ENCODE results near the gene HACD3. TPM values are rescaled to one million over a fixed set of nuclear protein-coding genes. Genes with fewer than 3 reads are reported as not detected.

HACD3 gene
- total RNA-seq, 4 donors from 2014 or later: 14.7 to 53.2 (median 32.9) TPM

GRCh38 chr15:65621638-65622037 is 91.4 kb downstream of the HACD3 start, which contains the start of gene SLC24A1:
Gene SLC24A1 (plus strand): TSS chr15:65621938. CDS start chr15:65624081, 2,143 bp downstream.
- H3K27me3 ChIP-seq: no peaks in the 10 kb centered on the region
- no peak for DNase-seq
- H3K4me1 ChIP-seq: no peaks in the 10 kb centered on the region
- H3K27ac ChIP-seq: no peak within 1 kb of the TSS
- no peak for TF ChIP-seq POLR2A (IDR thresholded peaks at IDR 0.05)
- no peak for TF ChIP-seq CTCF (IDR thresholded peaks at IDR 0.05)
- WGBS, 2 donors: 94 to 96% methylated on average over 3 to 4 of the region's 6 CpGs
- no peaks in the 10 kb centered on the region for H3K9me3 ChIP-seq
- intact Hi-C loops (cut with DNase I): no loop called here
- H3K36me3 ChIP-seq: peaks cover 0 to 32% (median 0%) of the 10 kb centered on the region in 3 donors
- H3K4me3 ChIP-seq: no peak within 1 kb of the TSS

DNA sequence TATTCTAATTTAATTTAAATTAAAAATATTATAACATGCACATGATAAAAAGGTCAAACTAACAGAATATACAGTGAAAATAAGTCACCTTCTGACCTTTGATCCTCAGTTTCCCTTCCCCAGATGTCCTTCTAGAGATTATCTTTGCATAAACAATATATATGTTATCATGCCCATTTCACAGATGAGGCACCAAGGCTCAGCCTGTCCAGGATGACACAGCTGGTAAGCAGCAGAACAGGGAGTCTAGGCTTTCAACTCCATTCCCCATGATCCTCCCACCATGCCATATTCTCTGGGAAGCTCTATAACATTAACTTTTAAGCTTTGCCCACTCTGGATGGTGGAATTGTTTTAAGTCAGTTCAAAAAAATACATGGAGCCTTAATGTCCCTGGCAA is 92.8 kb downstream of the HACD3 start:
- Histone ChIP-seq H3K4me3 (no peak overlapping the region), H3K36me3 (peaks cover 0 to 36% (median 0%) of the 10 kb centered on the region in 3 donors), H3K27me3 (no peaks in the 10 kb centered on the region), H3K27ac (no peak overlapping the region), H3K4me1 (no peaks in the 10 kb centered on the region), H3K9me3 (no peaks in the 10 kb centered on the region)
- TF ChIP-seq POLR2A (IDR thresholded peaks at IDR 0.05) (no peak), CTCF (IDR thresholded peaks at IDR 0.05) (no peak)
- no peak for DNase-seq
- intact Hi-C loops (cut with DNase I): no loop called here

DNA sequence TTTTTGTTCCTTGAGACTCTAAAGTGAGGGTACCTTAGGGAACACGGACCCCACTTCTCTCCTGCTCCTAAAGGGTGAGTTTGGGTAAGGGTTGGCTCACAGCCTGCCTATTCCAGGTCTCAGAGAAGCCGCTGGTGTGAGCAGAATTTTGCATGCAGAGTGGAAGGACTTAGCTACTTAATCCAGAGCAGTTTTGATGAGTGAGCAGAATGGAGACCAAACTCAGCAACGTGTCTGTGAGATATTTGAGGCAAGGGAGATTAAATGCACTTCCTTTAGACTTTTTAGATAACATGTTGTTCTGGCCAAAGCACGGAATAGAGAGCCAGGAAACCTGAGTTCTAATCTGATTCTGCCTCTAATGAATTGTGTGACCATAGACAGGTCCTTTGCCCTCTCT is 96.6 kb downstream of the HACD3 start:
- no peak for TF ChIP-seq CTCF (IDR thresholded peaks at IDR 0.05)
- TF ChIP-seq POLR2A (IDR thresholded peaks at IDR 0.05): no peak
- 66 to 69% methylated on average over 3 to 4 of the region's 4 CpGs for WGBS, 2 donors
- intact Hi-C loops (cut with DNase I): no loop called here
- H3K27me3 ChIP-seq: no peaks in the 10 kb centered on the region
- peaks cover 0 to 36% (median 0%) of the 10 kb centered on the region in 3 donors for H3K36me3 ChIP-seq
- no peaks in the 10 kb centered on the region for H3K4me1 ChIP-seq
- no peak overlapping the region for H3K4me3 ChIP-seq
- H3K9me3 ChIP-seq: no peaks in the 10 kb centered on the region
- DNase-seq: no peak
- H3K27ac ChIP-seq: no peak overlapping the region

Small RNAs within 50 kb of the gene (small RNA-seq; reads per million reads assigned to genes)
- gene RF00019: 0 reads per million in 4 donors
- 0 reads per million in 4 donors for gene RNU6-19P

Other genes with a start within 250 kb of the HACD3 start
- 1 to 10 TPM; 5.7 to 8.6 (median 6.3) TPM for gene PARP16, start 243.6 kb upstream of the HACD3 start, total RNA-seq
- not detected for gene RNU5A-1, start 234.4 kb upstream of the HACD3 start, total RNA-seq
- not detected for gene RNU5B-1, start 225.8 kb upstream of the HACD3 start, total RNA-seq
- gene IGDCC3, start 152.5 kb upstream of the HACD3 start, total RNA-seq: not detected
- gene IGDCC4, start 107.5 kb upstream of the HACD3 start, total RNA-seq: 1 to 10 TPM in 1 of 4 donors, under 1 TPM in 3; 0.12 to 2.7 (median 0.26) TPM
- 10 to 100 TPM; 19.8 to 30.5 (median 21.8) TPM for gene DPP8, start 12.8 kb upstream of the HACD3 start, total RNA-seq
- 10 to 100 TPM; 16.5 to 38.7 (median 26.7) TPM for gene INTS14, start 80.7 kb downstream of the HACD3 start, total RNA-seq
- 1 to 10 TPM; 1.7 to 5.8 (median 3.6) TPM for gene SLC24A1, start 91.5 kb downstream of the HACD3 start, total RNA-seq